Measurements from ENCODE around the gene MMRN2. TPM values are rescaled to one million over a fixed set of nuclear protein-coding genes. Genes with fewer than 3 reads are reported as not detected.

Gene MMRN2
- total and polyA plus RNA-seq, 7 donors: 0.92 to 23.3 (median 8.6) TPM

DNA sequence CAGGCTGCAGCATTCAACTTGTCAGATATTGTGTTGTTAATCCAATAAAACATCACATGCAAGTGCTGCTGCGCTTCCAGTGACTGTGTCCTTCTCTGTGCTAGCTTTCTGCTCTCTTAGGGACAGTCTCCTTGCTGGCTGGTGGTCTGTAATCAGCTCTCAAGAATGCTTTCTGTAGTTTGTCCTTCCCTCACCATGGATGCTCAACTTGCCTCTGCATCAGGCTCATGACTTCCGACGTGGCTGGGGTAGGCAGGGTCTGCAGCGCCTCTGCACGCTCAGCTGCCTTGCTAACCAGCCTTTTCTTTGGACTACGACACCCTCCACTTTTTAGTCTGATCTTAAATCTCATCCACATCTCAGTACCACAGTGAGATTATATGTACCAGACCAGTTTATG lies 58.3 kb downstream of the MMRN2 start:
- no peak for DNase-seq
- no peaks in the 10 kb centered on the region for H3K27me3 ChIP-seq
- H3K4me1 ChIP-seq: peaks cover 0 to 35% (median 23%) of the 10 kb centered on the region in 4 donors
- no peak for TF ChIP-seq CTCF (IDR thresholded peaks at IDR 0.05)
- TF ChIP-seq POLR2AphosphoS5 (IDR thresholded peaks at IDR 0.05): peak in 1 of 4 donors; percentile 7
- no peak for TF ChIP-seq EP300 (IDR thresholded peaks at IDR 0.05)
- peak overlapping the region; percentile 54 to 78 (median 68) for H3K27ac ChIP-seq
- WGBS, 2 donors: 70 to 75% methylated on average over 6 of the region's 6 CpGs
- peaks cover 0 to 23% (median 4%) of the 10 kb centered on the region in 4 donors for H3K36me3 ChIP-seq
- no peak overlapping the region for H3K4me3 ChIP-seq
- intact Hi-C loops (cut with DNase I): loop anchor here (1.0 to 2.0 kb wide), 2 partner anchors 140 to 188 kb away; no protein-coding TSS in a partner anchor
- no peaks in the 10 kb centered on the region for H3K9me3 ChIP-seq

DNA sequence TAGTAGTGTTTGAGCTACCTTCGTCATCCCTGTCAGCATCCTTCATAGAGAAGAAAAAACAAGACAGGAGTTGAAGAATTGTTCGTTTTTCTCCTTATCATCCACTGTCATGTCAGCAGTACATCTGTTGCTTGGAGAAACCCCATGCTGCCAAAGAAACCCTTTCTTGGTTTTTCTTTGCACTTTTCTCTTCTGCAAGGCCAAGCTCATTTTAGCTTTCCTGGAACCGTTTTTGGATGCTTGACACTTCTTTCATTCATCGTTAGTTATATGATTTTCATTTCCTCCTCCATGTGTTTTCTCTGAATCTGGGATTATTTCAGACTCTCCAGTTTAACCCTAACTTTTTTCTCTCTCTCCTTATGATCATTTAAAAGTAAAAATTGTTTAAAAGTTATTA lies 58.9 kb downstream of the MMRN2 start:
- no peaks in the 10 kb centered on the region for H3K27me3 ChIP-seq
- WGBS, 2 donors: 76 to 77% methylated on average over 4 of the region's 4 CpGs
- peaks cover 0 to 35% (median 23%) of the 10 kb centered on the region in 4 donors for H3K4me1 ChIP-seq
- no peak overlapping the region for H3K4me3 ChIP-seq
- no peak for TF ChIP-seq CTCF (IDR thresholded peaks at IDR 0.05)
- TF ChIP-seq POLR2A (IDR thresholded peaks at IDR 0.05): no peak
- no peak for TF ChIP-seq EP300 (IDR thresholded peaks at IDR 0.05)
- TF ChIP-seq POLR2AphosphoS5 (IDR thresholded peaks at IDR 0.05): no peak
- intact Hi-C loops (cut with DNase I): loop anchor here (2.0 kb wide), 1 partner anchor 140 kb away; no protein-coding TSS in a partner anchor
- no peaks in the 10 kb centered on the region for H3K9me3 ChIP-seq
- H3K27ac ChIP-seq: peak overlapping the region in 3 of 4 donors; percentile 67 to 78 (median 68)
- DNase-seq: no peak
- H3K36me3 ChIP-seq: peaks cover 0 to 16% (median 2%) of the 10 kb centered on the region in 4 donors

DNA sequence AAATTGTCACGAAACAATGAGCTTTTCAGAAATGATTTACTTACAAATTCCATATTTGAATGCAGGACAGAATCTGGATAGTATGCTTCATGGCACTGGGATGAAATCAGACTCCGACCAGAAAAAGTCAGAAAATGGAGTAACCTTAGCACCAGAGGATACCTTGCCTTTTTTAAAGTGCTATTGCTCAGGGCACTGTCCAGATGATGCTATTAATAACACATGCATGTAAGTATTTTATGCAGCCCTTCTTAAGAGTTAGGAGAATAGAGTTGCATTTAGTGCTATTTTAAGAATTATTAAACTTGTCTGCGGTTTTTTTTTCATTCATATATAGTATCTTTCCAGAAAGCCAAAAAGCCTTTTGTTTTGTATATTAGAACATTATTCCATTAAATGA lies 67.4 kb downstream of the MMRN2 start:
- peaks cover 0 to 15% (median 2%) of the 10 kb centered on the region in 4 donors for H3K36me3 ChIP-seq
- no peak for DNase-seq
- WGBS, 2 donors: 77% methylated on average over 3 of the region's 3 CpGs

GRCh38 chr10:86888585-86889381 lies 68.6 kb downstream of the MMRN2 start:
- Histone ChIP-seq H3K36me3 (peaks cover 0 to 15% (median 2%) of the 10 kb centered on the region in 4 donors), H3K27ac (peak overlapping the region; percentile 14 to 66 (median 44)), H3K4me1 (peaks cover 0 to 22% (median 17%) of the 10 kb centered on the region in 4 donors), H3K27me3 (no peaks in the 10 kb centered on the region), H3K4me3 (no peak overlapping the region), H3K9me3 (no peaks in the 10 kb centered on the region)
- no peak for DNase-seq
- intact Hi-C loops (cut with DNase I): no loop called here
- no peak for TF ChIP-seq POLR2A (IDR thresholded peaks at IDR 0.05)
- peak in 2 of 4 donors; percentile 7 to 33 for TF ChIP-seq POLR2AphosphoS5 (IDR thresholded peaks at IDR 0.05)
- 65 to 78% methylated on average over 7 of the region's 7 CpGs for WGBS, 2 donors

More for the DNA sequence above, 67.4 kb downstream of the MMRN2 start:
- TF ChIP-seq CTCF (IDR thresholded peaks at IDR 0.05): no peak
- no peak for TF ChIP-seq EP300 (IDR thresholded peaks at IDR 0.05)
- TF ChIP-seq POLR2A (IDR thresholded peaks at IDR 0.05): no peak
- TF ChIP-seq POLR2AphosphoS5 (IDR thresholded peaks at IDR 0.05): no peak
- Histone ChIP-seq H3K27me3 (no peaks in the 10 kb centered on the region), H3K4me1 (peaks cover 0 to 22% (median 17%) of the 10 kb centered on the region in 4 donors), H3K4me3 (no peak overlapping the region), H3K27ac (peak overlapping the region in 2 of 4 donors; percentile 62 to 66), H3K9me3 (no peaks in the 10 kb centered on the region)
- intact Hi-C loops (cut with DNase I): no loop called here

Small RNAs within 50 kb of the gene (small RNA-seq; reads per million reads assigned to genes)
- gene BMS1P3 (0 reads per million in 3 donors), gene RNU1-19P (0 to 0.11 (median 0) reads per million in 3 donors)

Other genes with a start within 250 kb of the MMRN2 start
- 100 to 1,000 TPM in 3 of 4 donors, 10 to 100 TPM in 1; 84.2 to 145 (median 120) TPM for gene BMPR1A, start 201.0 kb downstream of the MMRN2 start, total RNA-seq
- 10 to 100 TPM in 1 of 3 donors, 1 to 10 TPM in 2; 5.5 to 16.1 (median 7.8) TPM for gene BMPR1A, start 201.0 kb downstream of the MMRN2 start, polyA plus RNA-seq
- 10 to 100 TPM; 24.2 to 55.0 (median 38.4) TPM for gene SNCG, start 984 bp upstream of the MMRN2 start, total RNA-seq
- 10 to 100 TPM in 2 of 3 donors, 1 to 10 TPM in 1; 4.6 to 24.0 (median 11.4) TPM for gene SNCG, start 984 bp upstream of the MMRN2 start, polyA plus RNA-seq
- gene ADIRF, start 10.9 kb upstream of the MMRN2 start, total RNA-seq: 10 to 100 TPM; 45.3 to 98.1 (median 67.1) TPM
- gene ADIRF, start 10.9 kb upstream of the MMRN2 start, polyA plus RNA-seq: 100 to 1,000 TPM; 112 to 157 (median 118) TPM
- gene FAM25A, start 62.7 kb upstream of the MMRN2 start, total RNA-seq: not detected
- gene FAM25A, start 62.7 kb upstream of the MMRN2 start, polyA plus RNA-seq: not detected
- gene GLUD1, start 137.2 kb upstream of the MMRN2 start, total RNA-seq: 100 to 1,000 TPM; 135 to 153 (median 148) TPM
- gene GLUD1, start 137.2 kb upstream of the MMRN2 start, polyA plus RNA-seq: 100 to 1,000 TPM in 2 of 3 donors, 10 to 100 TPM in 1; 71.3 to 162 (median 111) TPM
- gene SHLD2, start 137.6 kb upstream of the MMRN2 start, total RNA-seq: 10 to 100 TPM; 19.1 to 26.9 (median 22.8) TPM
- gene SHLD2, start 137.6 kb upstream of the MMRN2 start, polyA plus RNA-seq: 10 to 100 TPM; 18.8 to 27.0 (median 22.2) TPM

All from sigmoid colon (tissue), 7 donors.